Measurements from ENCODE around the gene CERS6.
"Not testable (repeated sequence)": the region's sequence is repeated elsewhere in the genome, so short reads cannot be mapped to it uniquely, and the experiment has no call there.

The CERS6 gene

GRCh38 chr2:168468354-168468753 lies 12.3 kb downstream of the CERS6 start:
- no peak for DNase-seq (ENCODE audit: low read depth)

GRCh38 chr2:168469281-168469988 lies 13.4 kb downstream of the CERS6 start:
- no peak for DNase-seq (ENCODE audit: low read depth)

- DNase-seq (ENCODE audit: low read depth), result peak; percentile 11
These were observed 14.5 kb downstream of the CERS6 start for GRCh38 chr2:168470320-168471162.

- no peak for DNase-seq (ENCODE audit: low read depth)
These were observed 15.0 kb downstream of the CERS6 start for GRCh38 chr2:168471163-168471475.

- no peak for DNase-seq (ENCODE audit: low read depth)
These were observed 19.6 kb downstream of the CERS6 start for GRCh38 chr2:168475636-168476035.

GRCh38 chr2:168478206-168478605 lies 22.1 kb downstream of the CERS6 start:
- no peak for DNase-seq (ENCODE audit: low read depth)

- no peak for DNase-seq (ENCODE audit: low read depth)
These were observed 24.3 kb downstream of the CERS6 start for GRCh38 chr2:168480356-168480755.

GRCh38 chr2:168480825-168481585 lies 24.9 kb downstream of the CERS6 start:
- DNase-seq (ENCODE audit: low read depth), result no peak

GRCh38 chr2:168482269-168482668 lies 26.2 kb downstream of the CERS6 start:
- DNase-seq (ENCODE audit: low read depth), result no peak

GRCh38 chr2:168482952-168483831 lies 27.1 kb downstream of the CERS6 start:
- DNase-seq (ENCODE audit: low read depth), result no peak

- DNase-seq (ENCODE audit: low read depth), result no peak
These were observed 30.4 kb downstream of the CERS6 start for GRCh38 chr2:168486477-168486876.

- peak; percentile 25 for DNase-seq (ENCODE audit: low read depth)
These were observed 34.2 kb downstream of the CERS6 start for GRCh38 chr2:168490015-168490874.

GRCh38 chr2:168490946-168491605 lies 35.0 kb downstream of the CERS6 start:
- DNase-seq (ENCODE audit: low read depth), result no peak

- not testable (repeated sequence) for DNase-seq (ENCODE audit: low read depth)
These were observed 35.7 kb downstream of the CERS6 start for GRCh38 chr2:168491728-168492127.

GRCh38 chr2:168493219-168493618 lies 37.1 kb downstream of the CERS6 start:
- not testable (repeated sequence) for DNase-seq (ENCODE audit: low read depth)

- DNase-seq (ENCODE audit: low read depth), result no peak
These were observed 38.2 kb downstream of the CERS6 start for GRCh38 chr2:168494190-168494711.

- DNase-seq (ENCODE audit: low read depth), result no peak
These were observed 39.5 kb downstream of the CERS6 start for GRCh38 chr2:168495524-168495923.

- DNase-seq (ENCODE audit: low read depth), result no peak
These were observed 40.8 kb downstream of the CERS6 start for GRCh38 chr2:168496906-168497305.

- no peak for DNase-seq (ENCODE audit: low read depth)
These were observed 43.4 kb downstream of the CERS6 start for GRCh38 chr2:168499500-168499899.

- DNase-seq (ENCODE audit: low read depth), result no peak
These were observed 44.4 kb downstream of the CERS6 start for GRCh38 chr2:168500516-168500915.
